ENCODE data around the gene C1S.
"Not testable (repeated sequence)": the region's sequence is repeated elsewhere in the genome, so short reads cannot be mapped to it uniquely, and the experiment has no call there.

The C1S gene

GRCh38 chr12:7081037-7081436 is 20.5 kb downstream of the C1S start:
- no peak for DNase-seq

- no peak for DNase-seq
Observed at GRCh38 chr12:7083125-7083524, 22.6 kb downstream of the C1S start.

- DNase-seq, result no peak
Observed at GRCh38 chr12:7089196-7089871, 28.8 kb downstream of the C1S start.

- no peak for DNase-seq
Observed at GRCh38 chr12:7090222-7090998, 29.9 kb downstream of the C1S start.

- no peak for DNase-seq
Observed at GRCh38 chr12:7091171-7091570, 30.7 kb downstream of the C1S start.

- no peak for DNase-seq
Observed at GRCh38 chr12:7091660-7092228, 31.2 kb downstream of the C1S start.

- DNase-seq, result peak; percentile 25 to 82 (median 61)
Observed at GRCh38 chr12:7092229-7092985, 31.9 kb downstream of the C1S start, which contains the start of gene C1R. Gene C1R (minus strand): TSS chr12:7092445. CDS start chr12:7092388, 57 bp downstream.

- DNase-seq, result no peak
Observed at GRCh38 chr12:7092986-7093460, 32.5 kb downstream of the C1S start.

GRCh38 chr12:7093486-7093885 is 33.0 kb downstream of the C1S start:
- peak in 1 of 3 experiments; percentile 16 for DNase-seq

GRCh38 chr12:7093892-7094291 is 33.4 kb downstream of the C1S start:
- DNase-seq, result no peak

- no peak for DNase-seq
Observed at GRCh38 chr12:7096006-7096932, 35.8 kb downstream of the C1S start.

- DNase-seq, result peak in 2 of 3 experiments; percentile 40 to 58
Observed at GRCh38 chr12:7096979-7097378, 36.5 kb downstream of the C1S start.

- DNase-seq, result peak in 2 of 3 experiments; percentile 84 to 94
Observed at GRCh38 chr12:7099290-7099996, 38.9 kb downstream of the C1S start.

- DNase-seq, result peak in 2 of 3 experiments; percentile 59 to 87
Observed at GRCh38 chr12:7100239-7100638, 39.7 kb downstream of the C1S start.

- no peak for DNase-seq
Observed at GRCh38 chr12:7101047-7101693, 40.7 kb downstream of the C1S start.

- DNase-seq, result peak in 1 of 3 experiments; percentile 13
Observed at GRCh38 chr12:7101694-7102131, 41.2 kb downstream of the C1S start.

- DNase-seq, result no peak
Observed at GRCh38 chr12:7102582-7102981, 42.1 kb downstream of the C1S start.

- no peak for DNase-seq
Observed at GRCh38 chr12:7103837-7104584, 43.5 kb downstream of the C1S start.

GRCh38 chr12:7106082-7106481 is 45.6 kb downstream of the C1S start:
- no peak for DNase-seq

GRCh38 chr12:7107181-7107580 is 46.7 kb downstream of the C1S start:
- DNase-seq, result not testable (repeated sequence)
